Activated naive CD4-positive, alpha-beta T cell (primary cell): Measurements from ENCODE around the gene SEC63.
A peak's percentile ranks its signal among the peaks of the same experiment; 100 is the strongest.
"Not testable (repeated sequence)": the region's sequence is repeated elsewhere in the genome, so short reads cannot be mapped to it uniquely, and the experiment has no call there.

Experiments
- DNase-seq, 4 experiments: peaks; one replicate each; lab custom pipeline; 2025; lab: John Stamatoyannopoulos, UW

The SEC63 gene

GRCh38 chr6:107862383-107862782 lies 95.6 kb downstream of the SEC63 start:
- DNase-seq, result no peak

GRCh38 chr6:107860963-107861362 lies 97.0 kb downstream of the SEC63 start:
- DNase-seq, result not testable (repeated sequence)

- not testable (repeated sequence) for DNase-seq
Observed at GRCh38 chr6:107860144-107860543, 97.9 kb downstream of the SEC63 start.

GRCh38 chr6:107853230-107853629 lies 104.8 kb downstream of the SEC63 start:
- DNase-seq, result no peak

- DNase-seq, result no peak
Observed at GRCh38 chr6:107849325-107849724, 108.7 kb downstream of the SEC63 start.

- peak; percentile 62 to 76 (median 71) for DNase-seq
Observed at GRCh38 chr6:107847844-107848802, 109.9 kb downstream of the SEC63 start.

- no peak for DNase-seq
Observed at GRCh38 chr6:107846262-107846795, 111.7 kb downstream of the SEC63 start.

GRCh38 chr6:107845777-107846176 lies 112.2 kb downstream of the SEC63 start:
- DNase-seq, result no peak

GRCh38 chr6:107843400-107843799 lies 114.6 kb downstream of the SEC63 start:
- no peak for DNase-seq

GRCh38 chr6:107841275-107841670 lies 116.7 kb downstream of the SEC63 start:
- DNase-seq, result no peak

- no peak for DNase-seq
Observed at GRCh38 chr6:107840636-107841274, 117.3 kb downstream of the SEC63 start.

- no peak for DNase-seq
Observed at GRCh38 chr6:107833136-107833535, 124.9 kb downstream of the SEC63 start.

- no peak for DNase-seq
Observed at GRCh38 chr6:107832151-107833056, 125.6 kb downstream of the SEC63 start.

GRCh38 chr6:107830060-107830459 lies 127.9 kb downstream of the SEC63 start:
- no peak for DNase-seq

GRCh38 chr6:107827541-107827940 lies 130.5 kb downstream of the SEC63 start:
- DNase-seq, result no peak

GRCh38 chr6:107823047-107823557 lies 134.9 kb downstream of the SEC63 start:
- DNase-seq, result peak in 2 of 4 experiments; percentile 8 to 13

- peak in 2 of 4 experiments; percentile 19 to 28 for DNase-seq
Observed at GRCh38 chr6:107822176-107823046, 135.6 kb downstream of the SEC63 start.

- no peak for DNase-seq
Observed at GRCh38 chr6:107821591-107821990, 136.4 kb downstream of the SEC63 start.

GRCh38 chr6:107820338-107821261 lies 137.4 kb downstream of the SEC63 start:
- DNase-seq, result peak in 2 of 4 experiments; percentile 21 to 37
